WERI-Rb-1 (cell line): ENCODE data around the gene PTPRN2.

Experiments
- DNase-seq: peaks from one replicate; pipeline ENCODE4 v3.0.0-alpha.2; 2020
- H3K27ac ChIP-seq: fragments of 250-450 bp; sonication (Bioruptor Pico); 2 replicates; pipeline ENCODE4 v1.5.1; 2020; ENCODE audit warnings: mild to moderate bottlenecking, moderate library complexity
- H3K27me3 ChIP-seq: fragments of 250-450 bp; sonication (Bioruptor Pico); 2 replicates; pipeline ENCODE4 v1.5.1; 2021; ENCODE audit warnings: mild to moderate bottlenecking, low read depth, moderate library complexity; ENCODE audit not compliant: insufficient read depth, severe bottlenecking
- H3K36me3 ChIP-seq: fragments of 250-450 bp; sonication (Bioruptor Pico); 2 replicates; pipeline ENCODE4 v1.5.1; 2020; ENCODE audit warnings: mild to moderate bottlenecking, moderate library complexity
- H3K4me3 ChIP-seq: 2 replicates; pipeline ENCODE4 v1.5.1; 2011; ENCODE audit warnings: low read depth, mild to moderate bottlenecking, control low read depth, low read length
- H3K9me3 ChIP-seq: fragments of 250-450 bp; sonication (Bioruptor Pico); 2 replicates; pipeline ENCODE4 v1.5.1; 2021; ENCODE audit warnings: mild to moderate bottlenecking, moderate library complexity; ENCODE audit not compliant: severe bottlenecking
- TF ChIP-seq, protein P1 (sequence below): IDR thresholded peaks from 2 replicates; pipeline ENCODE4 v1.5.1; 2011; ENCODE audit warnings: low read depth, mild to moderate bottlenecking, control low read depth, inconsistent platforms, low read length

The PTPRN2 gene

DNA sequence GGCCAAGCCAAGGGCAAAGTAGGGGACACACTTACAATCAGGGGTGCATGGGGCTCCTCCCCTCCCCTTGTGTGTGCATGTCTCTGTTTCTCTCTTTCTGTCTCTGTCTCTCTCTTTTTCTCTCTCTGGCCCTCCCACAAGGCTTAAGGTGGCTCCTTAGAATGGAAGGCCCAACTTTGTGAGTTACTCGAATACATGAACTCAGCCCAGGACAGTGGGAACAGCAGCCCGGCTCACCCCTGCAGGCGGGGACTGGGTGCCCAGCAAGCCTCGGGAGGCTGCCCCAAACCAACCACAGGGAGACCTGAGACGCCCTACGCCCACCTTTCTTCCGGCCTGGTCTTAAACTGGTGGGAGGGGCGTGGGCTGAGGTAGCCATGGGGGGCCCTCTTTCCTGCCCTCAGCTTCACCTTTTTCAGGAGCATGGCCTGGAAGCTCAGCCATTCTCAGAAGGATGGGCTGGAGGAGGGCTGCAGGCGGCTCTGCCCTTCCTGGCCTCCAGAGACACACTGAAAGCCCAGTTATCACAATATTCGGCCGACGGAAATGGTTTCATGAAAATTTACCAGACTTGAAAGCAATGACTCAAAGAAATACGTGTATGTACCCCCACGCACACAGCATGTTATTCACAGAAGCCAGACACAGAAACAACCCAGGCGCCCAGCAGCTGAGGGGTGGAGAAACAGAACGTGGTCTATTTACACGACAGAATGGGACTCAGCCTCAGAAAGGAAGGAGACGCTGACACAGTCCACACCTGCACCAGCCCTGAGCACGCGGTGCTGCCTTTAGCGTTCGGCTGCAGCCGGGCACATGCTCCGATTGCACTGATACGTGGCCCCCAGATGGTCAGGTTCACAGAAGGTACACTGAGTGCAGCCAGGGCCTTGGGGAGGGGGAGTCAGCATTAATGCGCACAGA is 229.5 kb downstream of the PTPRN2 start:
- DNase-seq, result no peak
- Histone ChIP-seq H3K9me3 (no peaks in the 10 kb centered on the region), H3K4me3 (no peak overlapping the region), H3K36me3 (no peaks in the 10 kb centered on the region), H3K27ac (no peak overlapping the region), H3K27me3 (no peaks in the 10 kb centered on the region)
- TF ChIP-seq, protein P1, sequence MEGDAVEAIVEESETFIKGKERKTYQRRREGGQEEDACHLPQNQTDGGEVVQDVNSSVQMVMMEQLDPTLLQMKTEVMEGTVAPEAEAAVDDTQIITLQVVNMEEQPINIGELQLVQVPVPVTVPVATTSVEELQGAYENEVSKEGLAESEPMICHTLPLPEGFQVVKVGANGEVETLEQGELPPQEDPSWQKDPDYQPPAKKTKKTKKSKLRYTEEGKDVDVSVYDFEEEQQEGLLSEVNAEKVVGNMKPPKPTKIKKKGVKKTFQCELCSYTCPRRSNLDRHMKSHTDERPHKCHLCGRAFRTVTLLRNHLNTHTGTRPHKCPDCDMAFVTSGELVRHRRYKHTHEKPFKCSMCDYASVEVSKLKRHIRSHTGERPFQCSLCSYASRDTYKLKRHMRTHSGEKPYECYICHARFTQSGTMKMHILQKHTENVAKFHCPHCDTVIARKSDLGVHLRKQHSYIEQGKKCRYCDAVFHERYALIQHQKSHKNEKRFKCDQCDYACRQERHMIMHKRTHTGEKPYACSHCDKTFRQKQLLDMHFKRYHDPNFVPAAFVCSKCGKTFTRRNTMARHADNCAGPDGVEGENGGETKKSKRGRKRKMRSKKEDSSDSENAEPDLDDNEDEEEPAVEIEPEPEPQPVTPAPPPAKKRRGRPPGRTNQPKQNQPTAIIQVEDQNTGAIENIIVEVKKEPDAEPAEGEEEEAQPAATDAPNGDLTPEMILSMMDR, result no peak

DNA sequence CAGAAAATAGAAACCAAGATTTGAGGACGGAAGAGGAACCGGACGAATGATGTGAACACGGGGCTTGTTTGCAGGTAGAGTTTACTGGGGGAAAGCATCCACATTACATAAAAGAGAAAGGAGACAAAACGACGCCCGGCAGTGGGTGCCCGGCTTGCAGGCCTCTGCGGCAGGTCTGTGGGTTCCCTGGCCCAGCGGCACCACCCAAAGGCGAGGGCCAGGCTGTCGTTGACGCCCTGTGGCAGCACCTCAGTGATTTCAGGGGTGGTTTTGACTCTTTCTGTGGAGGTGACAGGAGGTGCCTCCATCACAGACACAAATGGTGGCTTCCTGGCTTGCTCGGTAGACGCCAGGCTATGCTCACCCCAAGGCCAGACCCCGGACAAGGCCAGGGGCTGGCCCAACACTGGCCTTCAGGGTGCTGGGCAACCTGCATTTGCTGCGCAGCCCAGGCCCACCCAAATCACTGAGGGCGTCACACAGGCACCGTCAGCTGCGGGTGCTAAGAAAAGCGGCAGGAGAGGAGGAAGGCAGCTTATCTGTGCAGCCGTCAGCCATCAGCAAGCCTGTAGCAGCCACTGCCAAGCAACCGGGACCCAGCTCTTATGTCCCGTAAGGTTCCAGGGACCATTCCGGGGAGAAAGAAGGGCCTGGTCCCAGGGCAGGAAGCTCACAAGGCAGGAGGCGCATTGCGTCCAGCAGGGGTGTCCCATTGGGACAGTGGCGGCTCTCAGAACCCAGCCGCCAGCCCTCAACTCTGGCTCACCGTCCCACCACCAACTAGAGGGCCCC is 230.3 kb downstream of the PTPRN2 start:
- no peaks in the 10 kb centered on the region for H3K9me3 ChIP-seq
- H3K36me3 ChIP-seq, result no peaks in the 10 kb centered on the region
- H3K27me3 ChIP-seq, result no peaks in the 10 kb centered on the region
- no peak overlapping the region for H3K4me3 ChIP-seq
- no peak overlapping the region for H3K27ac ChIP-seq
- DNase-seq, result no peak
- TF ChIP-seq, protein P1, result no peak

DNA sequence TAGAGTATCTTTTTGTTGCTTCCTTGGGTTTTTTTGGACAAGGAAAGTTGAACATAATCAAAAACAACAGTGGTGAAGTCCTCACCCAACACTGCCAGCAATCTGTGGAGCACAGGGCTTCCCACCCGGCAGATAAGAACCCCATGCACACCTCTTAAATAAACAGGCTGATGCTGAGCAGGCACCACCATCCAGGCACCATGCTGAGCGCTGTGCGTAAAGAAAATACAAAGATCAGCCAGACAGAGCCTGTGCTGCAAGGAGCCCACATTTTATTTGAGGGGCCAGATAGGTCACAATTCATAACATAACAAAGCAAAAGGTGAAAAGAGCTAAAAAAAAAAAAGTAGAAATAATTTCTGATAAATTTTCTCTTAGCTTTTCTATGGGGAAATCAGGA is 231.2 kb downstream of the PTPRN2 start:
- TF ChIP-seq, protein P1, result no peak
- Histone ChIP-seq H3K27ac (no peak overlapping the region), H3K27me3 (no peaks in the 10 kb centered on the region), H3K9me3 (no peaks in the 10 kb centered on the region), H3K36me3 (no peaks in the 10 kb centered on the region), H3K4me3 (no peak overlapping the region)
- no peak for DNase-seq

- no peaks in the 10 kb centered on the region for H3K27me3 ChIP-seq
- H3K36me3 ChIP-seq, result no peaks in the 10 kb centered on the region
- no peaks in the 10 kb centered on the region for H3K9me3 ChIP-seq
- TF ChIP-seq, protein P1, result peak; percentile 83
- peak; percentile 60 for DNase-seq
- H3K4me3 ChIP-seq, result no peak overlapping the region
- no peak overlapping the region for H3K27ac ChIP-seq
Observed at GRCh38 chr7:158355456-158356065, 232.1 kb downstream of the PTPRN2 start.

- Histone ChIP-seq H3K27ac (no peak overlapping the region), H3K27me3 (no peaks in the 10 kb centered on the region), H3K9me3 (no peaks in the 10 kb centered on the region), H3K4me3 (no peak overlapping the region), H3K36me3 (no peaks in the 10 kb centered on the region)
- no peak for DNase-seq
- TF ChIP-seq, protein P1, result no peak
Observed at GRCh38 chr7:158354861-158355260, 232.8 kb downstream of the PTPRN2 start.
